NB4 (cell line): ENCODE data around the gene CTDP1.

ENCODE experiments used
- MAX ChIP-seq: IDR thresholded peaks from 2 replicates; pipeline ENCODE4 v1.6.1; 2011; ENCODE audit warnings: low read depth, low read length
- MYC ChIP-seq: IDR thresholded peaks from 2 replicates; pipeline ENCODE4 v1.6.1; 2011; ENCODE audit warnings: low read depth, low read length
- POLR2A ChIP-seq: IDR thresholded peaks from 2 replicates; pipeline ENCODE4 v1.6.1; 2011; ENCODE audit warnings: mild to moderate bottlenecking; ENCODE audit not compliant: insufficient read length; ENCODE audit errors: extremely low read depth
- TF ChIP-seq, protein P1 (sequence below): IDR thresholded peaks from one replicate; pipeline ENCODE4 v1.5.1; 2012; ENCODE audit warnings: low read depth, low read length

DNA sequence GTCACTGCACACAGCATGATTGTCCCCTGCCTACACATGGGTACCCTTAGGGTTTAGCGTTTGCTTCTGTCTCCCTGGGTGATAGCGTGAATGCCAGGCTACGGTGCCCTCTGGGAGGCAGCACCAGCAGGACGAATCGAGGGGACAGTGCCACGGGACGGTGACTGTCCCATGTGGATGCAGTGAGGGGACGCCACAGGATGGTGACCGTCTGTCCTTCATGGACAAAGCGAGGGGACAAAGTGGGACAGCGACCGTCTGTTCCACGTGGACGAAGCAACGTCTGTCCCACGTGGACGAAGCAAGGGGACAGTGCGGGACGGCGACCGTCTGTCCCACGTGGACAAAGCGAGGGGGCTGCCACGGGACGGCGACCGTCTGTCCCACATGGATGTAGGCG, 25.7 kb downstream of the CTDP1 start:
- TF ChIP-seq, protein P1, sequence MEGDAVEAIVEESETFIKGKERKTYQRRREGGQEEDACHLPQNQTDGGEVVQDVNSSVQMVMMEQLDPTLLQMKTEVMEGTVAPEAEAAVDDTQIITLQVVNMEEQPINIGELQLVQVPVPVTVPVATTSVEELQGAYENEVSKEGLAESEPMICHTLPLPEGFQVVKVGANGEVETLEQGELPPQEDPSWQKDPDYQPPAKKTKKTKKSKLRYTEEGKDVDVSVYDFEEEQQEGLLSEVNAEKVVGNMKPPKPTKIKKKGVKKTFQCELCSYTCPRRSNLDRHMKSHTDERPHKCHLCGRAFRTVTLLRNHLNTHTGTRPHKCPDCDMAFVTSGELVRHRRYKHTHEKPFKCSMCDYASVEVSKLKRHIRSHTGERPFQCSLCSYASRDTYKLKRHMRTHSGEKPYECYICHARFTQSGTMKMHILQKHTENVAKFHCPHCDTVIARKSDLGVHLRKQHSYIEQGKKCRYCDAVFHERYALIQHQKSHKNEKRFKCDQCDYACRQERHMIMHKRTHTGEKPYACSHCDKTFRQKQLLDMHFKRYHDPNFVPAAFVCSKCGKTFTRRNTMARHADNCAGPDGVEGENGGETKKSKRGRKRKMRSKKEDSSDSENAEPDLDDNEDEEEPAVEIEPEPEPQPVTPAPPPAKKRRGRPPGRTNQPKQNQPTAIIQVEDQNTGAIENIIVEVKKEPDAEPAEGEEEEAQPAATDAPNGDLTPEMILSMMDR, result no peak
- TF ChIP-seq POLR2A, result no peak
- no peak for TF ChIP-seq MAX
- TF ChIP-seq MYC, result no peak
